ENCODE measurements around the gene RIPPLY2.

Gene RIPPLY2

GRCh38 chr6:83827050-83827449, 26.1 kb upstream of the RIPPLY2 start:
- Histone ChIP-seq H3K4me3 (no peak overlapping the region), H4K20me1 (no peaks in the 10 kb centered on the region), H3K27ac (no peak overlapping the region), H3K4me1 (no peaks in the 10 kb centered on the region), H3K36me3 (no peaks in the 10 kb centered on the region), H3K9ac (no peak overlapping the region), H3K27me3 (no peaks in the 10 kb centered on the region), H3K9me3 (replicated peaks in 1 of 11) (no peaks in the 10 kb centered on the region), H3K4me2 (no peak overlapping the region)
- TF ChIP-seq Cebpa-rat (IDR thresholded peaks at IDR 0.05) = no peak

GRCh38 chr6:83838727-83839126, 14.4 kb upstream of the RIPPLY2 start:
- H3K4me2 ChIP-seq = no peak overlapping the region

GRCh38 chr6:83844170-83844569, 9.0 kb upstream of the RIPPLY2 start:
- no peaks in the 10 kb centered on the region for H3K27me3 ChIP-seq
- no peaks in the 10 kb centered on the region for H3K9me3 ChIP-seq (replicated peaks in 1 of 11)
- TF ChIP-seq Cebpa-rat (IDR thresholded peaks at IDR 0.05) = no peak
- H3K4me3 ChIP-seq = no peak overlapping the region
- H3K4me1 ChIP-seq = no peaks in the 10 kb centered on the region
- no peak overlapping the region for H3K9ac ChIP-seq
- no peak overlapping the region for H3K27ac ChIP-seq
- no peaks in the 10 kb centered on the region for H3K36me3 ChIP-seq
- H3K4me2 ChIP-seq = no peak overlapping the region
- H4K20me1 ChIP-seq = no peaks in the 10 kb centered on the region

More at GRCh38 chr6:83838727-83839126, 14.4 kb upstream of the RIPPLY2 start:
- Histone ChIP-seq H3K9ac (no peak overlapping the region), H3K9me3 (replicated peaks in 1 of 11) (no peaks in the 10 kb centered on the region), H3K4me1 (no peaks in the 10 kb centered on the region), H4K20me1 (no peaks in the 10 kb centered on the region), H3K4me3 (no peak overlapping the region), H3K36me3 (no peaks in the 10 kb centered on the region), H3K27ac (no peak overlapping the region), H3K27me3 (no peaks in the 10 kb centered on the region)
- no peak for TF ChIP-seq Cebpa-rat (IDR thresholded peaks at IDR 0.05)

GRCh38 chr6:83846291-83846690, 6.9 kb upstream of the RIPPLY2 start:
- Histone ChIP-seq H3K36me3 (no peaks in the 10 kb centered on the region), H4K20me1 (no peaks in the 10 kb centered on the region), H3K4me1 (no peaks in the 10 kb centered on the region), H3K27me3 (no peaks in the 10 kb centered on the region), H3K4me3 (no peak overlapping the region), H3K9me3 (replicated peaks in 1 of 11) (no peaks in the 10 kb centered on the region), H3K27ac (no peak overlapping the region), H3K4me2 (no peak overlapping the region), H3K9ac (no peak overlapping the region)
- TF ChIP-seq Cebpa-rat (IDR thresholded peaks at IDR 0.05) = no peak

- H3K4me2 ChIP-seq = no peak overlapping the region
- H3K36me3 ChIP-seq = no peaks in the 10 kb centered on the region
- no peak overlapping the region for H3K4me3 ChIP-seq
- H4K20me1 ChIP-seq = no peaks in the 10 kb centered on the region
- H3K4me1 ChIP-seq = no peaks in the 10 kb centered on the region
- no peak overlapping the region for H3K27ac ChIP-seq
- no peak for TF ChIP-seq Cebpa-rat (IDR thresholded peaks at IDR 0.05)
- H3K9ac ChIP-seq = no peak overlapping the region
- no peaks in the 10 kb centered on the region for H3K9me3 ChIP-seq (replicated peaks in 1 of 11)
- no peaks in the 10 kb centered on the region for H3K27me3 ChIP-seq
These were observed 6.0 kb upstream of the RIPPLY2 start for GRCh38 chr6:83847179-83847578.

GRCh38 chr6:83849127-83849526, 4.0 kb upstream of the RIPPLY2 start:
- Histone ChIP-seq H3K27me3 (no peaks in the 10 kb centered on the region), H3K4me2 (no peak overlapping the region), H3K36me3 (no peaks in the 10 kb centered on the region), H3K9me3 (replicated peaks in 1 of 11) (no peaks in the 10 kb centered on the region), H3K4me3 (no peak overlapping the region), H3K4me1 (no peaks in the 10 kb centered on the region), H3K27ac (no peak overlapping the region), H4K20me1 (no peaks in the 10 kb centered on the region), H3K9ac (no peak overlapping the region)
- no peak for TF ChIP-seq Cebpa-rat (IDR thresholded peaks at IDR 0.05)

GRCh38 chr6:83849610-83850009, 3.5 kb upstream of the RIPPLY2 start:
- Histone ChIP-seq H3K36me3 (no peaks in the 10 kb centered on the region), H3K9ac (no peak overlapping the region), H3K27me3 (no peaks in the 10 kb centered on the region), H3K9me3 (replicated peaks in 1 of 11) (no peaks in the 10 kb centered on the region), H3K4me3 (no peak overlapping the region), H3K4me2 (no peak overlapping the region), H3K27ac (no peak overlapping the region), H3K4me1 (no peaks in the 10 kb centered on the region), H4K20me1 (no peaks in the 10 kb centered on the region)
- no peak for TF ChIP-seq Cebpa-rat (IDR thresholded peaks at IDR 0.05)

GRCh38 chr6:83852528-83853177, 507 bp upstream of the RIPPLY2 start:
- no peak for TF ChIP-seq Cebpa-rat (IDR thresholded peaks at IDR 0.05)
- no peak overlapping the region for H3K4me3 ChIP-seq
- H3K36me3 ChIP-seq = no peaks in the 10 kb centered on the region
- H3K9me3 ChIP-seq (replicated peaks in 1 of 11) = no peaks in the 10 kb centered on the region
- no peak overlapping the region for H3K27ac ChIP-seq
- no peak overlapping the region for H3K4me2 ChIP-seq
- H3K27me3 ChIP-seq = no peaks in the 10 kb centered on the region
- no peaks in the 10 kb centered on the region for H4K20me1 ChIP-seq
- no peak overlapping the region for H3K9ac ChIP-seq
- H3K4me1 ChIP-seq = no peaks in the 10 kb centered on the region

GRCh38 chr6:83854001-83854501, 891 bp downstream of the RIPPLY2 start:
- no peak overlapping the region for H3K27ac ChIP-seq
- H3K4me3 ChIP-seq = no peak overlapping the region
- no peak overlapping the region for H3K9ac ChIP-seq
- H3K27me3 ChIP-seq = no peaks in the 10 kb centered on the region
- no peaks in the 10 kb centered on the region for H3K9me3 ChIP-seq (replicated peaks in 1 of 11)
- H3K36me3 ChIP-seq = no peaks in the 10 kb centered on the region
- H4K20me1 ChIP-seq = no peaks in the 10 kb centered on the region
- no peak for TF ChIP-seq Cebpa-rat (IDR thresholded peaks at IDR 0.05)
- peaks cover 0 to 4% (median 3%) of the 10 kb centered on the region in 10 experiments; a peak in 11 of 20 replicates for H3K4me1 ChIP-seq
- no peak overlapping the region for H3K4me2 ChIP-seq

- no peak for TF ChIP-seq Cebpa-rat (IDR thresholded peaks at IDR 0.05)
- no peak overlapping the region for H3K27ac ChIP-seq
These were observed 1.6 kb downstream of the RIPPLY2 start for GRCh38 chr6:83854766-83855165.

More at GRCh38 chr6:83854766-83855165, 1.6 kb downstream of the RIPPLY2 start:
- H3K9me3 ChIP-seq (replicated peaks in 1 of 11) = no peaks in the 10 kb centered on the region
- H3K4me3 ChIP-seq = no peak overlapping the region
- H3K4me1 ChIP-seq = peaks cover 0 to 6% (median 4%) of the 10 kb centered on the region in 10 experiments; a peak in 11 of 20 replicates
- no peak overlapping the region for H3K9ac ChIP-seq
- H4K20me1 ChIP-seq = no peaks in the 10 kb centered on the region
- no peaks in the 10 kb centered on the region for H3K36me3 ChIP-seq
- H3K4me2 ChIP-seq = no peak overlapping the region
- no peaks in the 10 kb centered on the region for H3K27me3 ChIP-seq

Data from BLaER1 treated with 17β-estradiol and CSF1 and Interleukin-3, amounts not matched to agents 10 nM and 100 nM (cell line).